Fibroblast of villous mesenchyme (primary cell): ENCODE data around the gene MRPL28. TPM values are rescaled to one million over a fixed set of nuclear protein-coding genes. Genes with fewer than 3 reads are reported as not detected.
"Not testable (repeated sequence)": the region's sequence is repeated elsewhere in the genome, so short reads cannot be mapped to it uniquely, and the experiment has no call there.

Source experiments
- DNase-seq: peaks from one replicate; pipeline ENCODE4 v3.0.0-alpha.2; 2010; ENCODE audit warnings: low read depth
- H3K4me3 ChIP-seq: 2 replicates; pipeline ENCODE4 v1.5.1; 2011; ENCODE audit warnings: low read depth, mild to moderate bottlenecking, low read length
- CTCF ChIP-seq: IDR thresholded peaks from 2 replicates; pipeline ENCODE4 v1.5.1; 2012; ENCODE audit warnings: low read depth, mild to moderate bottlenecking, low read length; ENCODE audit not compliant: insufficient read depth
- total RNA-seq: library from RNA; depleted of rRNA; stranded (reverse); fragments of >200 nt; gene quantifications from 2 replicates; pipeline ENCODE4 v1.2.3, GENCODE V29; 2012

The MRPL28 gene
- total RNA-seq, 1 donor = 80.3 TPM

DNA sequence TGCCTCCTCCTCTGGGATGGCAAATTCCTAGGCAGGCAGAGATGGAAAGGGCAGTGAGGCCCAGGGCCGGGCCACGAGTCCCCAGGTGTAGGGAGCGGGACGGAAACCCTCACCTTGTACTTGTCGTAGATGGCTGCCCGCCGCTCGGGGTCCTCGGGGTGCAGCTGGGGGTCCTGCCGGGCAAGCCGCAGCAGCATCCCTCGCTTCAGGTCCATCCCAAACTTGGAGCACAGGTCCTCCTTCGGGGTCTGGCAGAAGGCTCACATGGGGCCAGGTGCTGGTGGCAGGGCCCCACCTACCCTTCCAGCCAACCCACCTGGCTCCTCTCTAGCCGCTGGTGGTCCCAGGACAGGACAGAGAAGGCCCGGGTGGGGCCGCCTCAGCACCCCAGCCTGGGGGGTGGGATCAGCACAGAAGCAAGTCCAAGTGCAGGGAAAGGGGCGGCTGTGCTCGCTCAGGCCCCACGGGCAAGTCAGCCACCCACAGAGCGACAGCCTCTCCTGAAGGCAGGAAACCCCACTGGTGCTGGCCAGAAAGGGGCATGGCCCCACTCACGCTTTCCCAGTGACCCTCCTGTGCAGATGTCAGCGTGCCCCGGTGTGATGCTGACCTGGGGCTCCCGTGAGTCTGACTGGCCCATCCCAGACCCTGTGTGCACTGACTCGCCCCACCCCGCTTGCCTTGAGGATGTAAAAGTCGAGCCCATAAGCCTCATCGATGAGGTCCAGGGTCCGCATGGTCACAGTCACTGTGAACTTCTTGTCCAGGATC, 1.8 kb downstream of the MRPL28 start:
- no peak for TF ChIP-seq CTCF
- no peak overlapping the region for H3K4me3 ChIP-seq
- no peak for DNase-seq

- TF ChIP-seq CTCF = no peak
- H3K4me3 ChIP-seq = no peak overlapping the region
- no peak for DNase-seq
These were observed 2.9 kb downstream of the MRPL28 start for GRCh38 chr16:367333-367903.

GRCh38 chr16:366476-366875, 3.9 kb downstream of the MRPL28 start:
- TF ChIP-seq CTCF = no peak
- DNase-seq = no peak
- H3K4me3 ChIP-seq = no peak overlapping the region

DNA sequence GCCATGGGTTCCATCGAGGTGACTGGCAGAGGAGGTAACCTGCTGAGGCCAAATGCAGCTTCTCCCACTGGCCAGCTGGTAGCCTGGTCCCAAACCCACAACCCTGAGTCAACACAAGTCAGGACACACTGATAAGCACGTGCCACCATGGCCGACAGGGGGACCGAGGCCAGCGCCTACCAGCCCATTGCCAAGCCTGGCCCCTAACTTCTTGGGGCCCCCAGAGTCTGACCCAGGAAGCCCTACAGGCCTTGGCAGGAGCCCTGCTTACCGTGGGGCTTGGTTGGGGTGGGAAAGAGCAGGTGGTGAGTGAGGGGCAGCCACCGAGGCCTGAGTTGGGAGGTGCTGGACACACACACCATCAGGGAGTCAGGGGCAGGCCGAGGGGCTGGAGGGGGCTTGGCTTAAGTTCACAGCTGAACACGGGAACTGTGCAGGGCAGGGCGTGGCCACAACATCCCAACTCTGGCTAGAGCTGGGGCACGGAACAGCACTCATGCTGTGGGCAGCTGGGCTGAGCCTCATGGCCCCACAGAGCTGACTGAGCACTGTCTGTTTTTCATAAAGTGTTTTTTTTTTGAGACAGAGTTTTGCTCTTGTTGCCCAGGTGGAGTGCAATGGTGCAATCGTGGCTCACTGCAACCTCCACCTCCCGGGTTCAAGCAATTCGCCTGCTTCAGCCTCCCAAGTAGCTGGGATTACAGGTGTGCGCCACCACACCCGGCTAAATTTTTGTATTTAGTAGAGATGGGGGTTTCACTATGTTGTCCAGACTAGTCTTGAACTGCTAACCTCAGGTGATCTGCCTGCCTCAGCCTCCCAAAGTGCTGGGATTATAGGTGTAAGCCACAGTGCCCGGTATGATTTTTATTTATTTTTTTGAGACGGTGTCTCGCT, 5.5 kb downstream of the MRPL28 start:
- no peak for TF ChIP-seq CTCF

GRCh38 chr16:363766-364490, 6.4 kb downstream of the MRPL28 start:
- no peak for TF ChIP-seq CTCF
- DNase-seq = no peak
- H3K4me3 ChIP-seq = no peak overlapping the region

More for the DNA sequence above, 5.5 kb downstream of the MRPL28 start:
- DNase-seq = no peak
- no peak overlapping the region for H3K4me3 ChIP-seq

DNA sequence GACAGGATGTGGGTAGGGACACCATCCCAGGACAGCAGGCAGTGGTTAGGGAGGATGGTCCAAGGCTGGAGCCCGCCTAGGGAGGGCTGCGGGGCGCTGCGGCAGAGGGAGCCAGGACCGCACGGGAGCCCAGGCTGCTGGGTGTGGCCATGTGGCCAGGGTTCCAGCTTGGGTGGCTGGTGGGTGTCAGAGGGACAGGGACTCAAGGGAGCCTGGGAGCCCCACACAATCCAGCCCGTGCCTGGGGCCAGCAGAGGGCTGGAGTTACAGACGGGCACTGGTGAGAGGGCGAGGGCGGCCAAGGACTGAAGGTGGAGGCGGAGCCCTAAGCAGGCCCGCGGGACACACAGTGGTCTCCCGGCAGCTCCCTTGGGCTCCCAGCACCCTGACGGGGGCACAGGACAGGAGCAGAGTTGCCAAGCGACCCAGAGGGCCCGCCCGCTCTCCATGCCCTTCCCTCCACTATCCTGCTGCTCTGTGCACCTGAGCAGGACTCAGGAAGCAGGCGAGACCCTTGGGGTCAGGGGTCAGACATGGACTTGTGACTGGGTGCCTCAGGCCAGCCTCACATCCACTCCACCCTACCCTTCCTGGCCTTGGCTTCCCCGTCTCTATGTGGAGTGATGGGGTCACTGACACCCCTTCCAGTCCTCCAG, 7.1 kb downstream of the MRPL28 start:
- no peak for TF ChIP-seq CTCF
- no peak for DNase-seq
- no peak overlapping the region for H3K4me3 ChIP-seq

- H3K4me3 ChIP-seq, DNase-seq: not testable (repeated sequence)
These were observed 7.7 kb downstream of the MRPL28 start for GRCh38 chr16:362702-362999.
